HG02852 (cell line): ENCODE results near the gene AKAP5.

ENCODE experiments used
- ATAC-seq: cut with Tn5 transposase; IDR thresholded peaks from one replicate; pipeline ENCODE4 v1.9.1; 2021; ENCODE audit warnings: mild to moderate bottlenecking, moderate library complexity; ENCODE audit not compliant: unreplicated experiment

AKAP5 gene, protein sequence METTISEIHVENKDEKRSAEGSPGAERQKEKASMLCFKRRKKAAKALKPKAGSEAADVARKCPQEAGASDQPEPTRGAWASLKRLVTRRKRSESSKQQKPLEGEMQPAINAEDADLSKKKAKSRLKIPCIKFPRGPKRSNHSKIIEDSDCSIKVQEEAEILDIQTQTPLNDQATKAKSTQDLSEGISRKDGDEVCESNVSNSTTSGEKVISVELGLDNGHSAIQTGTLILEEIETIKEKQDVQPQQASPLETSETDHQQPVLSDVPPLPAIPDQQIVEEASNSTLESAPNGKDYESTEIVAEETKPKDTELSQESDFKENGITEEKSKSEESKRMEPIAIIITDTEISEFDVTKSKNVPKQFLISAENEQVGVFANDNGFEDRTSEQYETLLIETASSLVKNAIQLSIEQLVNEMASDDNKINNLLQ

DNA sequence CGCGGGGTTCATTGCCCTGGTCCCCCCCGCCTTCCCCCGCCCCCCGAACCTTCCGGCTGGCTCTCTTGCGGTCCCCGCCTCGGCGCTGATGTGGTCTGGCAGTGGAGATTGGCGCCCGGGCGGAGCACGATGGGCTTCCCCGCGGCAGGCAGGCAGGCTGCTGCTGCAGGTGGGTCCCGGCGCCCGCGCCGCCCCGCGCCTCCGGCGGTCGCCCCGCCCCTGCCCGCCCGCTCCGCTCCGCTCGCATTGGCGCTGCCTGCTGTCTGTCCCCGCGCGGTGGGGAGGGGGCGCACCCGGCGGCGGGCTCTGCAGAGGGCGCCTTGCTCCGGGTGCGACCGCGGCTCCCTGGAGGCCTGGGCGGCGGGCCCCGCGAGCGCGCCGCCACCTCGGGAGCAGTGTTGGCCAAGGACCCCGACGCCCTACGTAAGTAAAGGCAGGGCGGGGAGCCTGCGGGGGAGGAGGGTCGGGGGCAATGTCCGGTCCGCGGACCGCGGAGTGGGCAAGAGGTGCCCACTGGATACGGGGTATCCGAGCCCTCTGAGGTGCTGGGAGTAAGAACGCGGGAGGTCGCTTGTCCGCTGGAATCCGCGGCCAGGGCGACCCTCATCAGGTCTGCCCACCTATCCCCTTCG is at the start of gene AKAP5:
Gene AKAP5 (plus strand): TSS at position 309 of the 632 bp plus-strand sequence. CDS start 2,896 bp downstream, outside the sequence.
- ATAC-seq, result peak; percentile 72

DNA sequence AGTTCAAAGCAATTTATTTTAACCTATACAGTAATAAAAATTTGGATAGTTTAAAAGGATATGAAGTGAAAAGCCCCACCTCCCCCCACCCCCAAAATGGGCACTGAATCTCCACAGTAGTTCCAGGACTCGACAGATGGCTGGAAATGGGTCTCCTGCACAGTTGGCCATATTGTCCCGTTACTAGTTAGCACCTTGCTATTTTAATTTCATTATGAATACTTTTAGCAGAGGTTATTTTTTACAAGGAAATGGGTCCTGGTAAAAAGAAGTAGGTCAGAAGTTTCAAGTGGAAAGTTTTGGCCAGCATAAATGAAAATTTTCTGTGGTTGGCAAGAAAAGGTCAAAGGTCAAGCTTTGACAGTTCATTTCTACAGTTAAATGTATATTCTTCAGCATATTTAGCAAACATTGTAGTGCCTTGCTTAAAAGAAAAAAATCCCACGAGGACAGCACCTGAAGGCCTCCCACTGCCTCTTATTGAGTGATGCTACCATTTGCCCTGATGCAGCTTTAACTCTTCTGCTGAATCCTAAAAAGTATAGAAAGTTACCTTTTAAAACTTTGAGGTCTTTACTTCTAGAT is 48.9 kb upstream of the AKAP5 start:
- no peak for ATAC-seq

DNA sequence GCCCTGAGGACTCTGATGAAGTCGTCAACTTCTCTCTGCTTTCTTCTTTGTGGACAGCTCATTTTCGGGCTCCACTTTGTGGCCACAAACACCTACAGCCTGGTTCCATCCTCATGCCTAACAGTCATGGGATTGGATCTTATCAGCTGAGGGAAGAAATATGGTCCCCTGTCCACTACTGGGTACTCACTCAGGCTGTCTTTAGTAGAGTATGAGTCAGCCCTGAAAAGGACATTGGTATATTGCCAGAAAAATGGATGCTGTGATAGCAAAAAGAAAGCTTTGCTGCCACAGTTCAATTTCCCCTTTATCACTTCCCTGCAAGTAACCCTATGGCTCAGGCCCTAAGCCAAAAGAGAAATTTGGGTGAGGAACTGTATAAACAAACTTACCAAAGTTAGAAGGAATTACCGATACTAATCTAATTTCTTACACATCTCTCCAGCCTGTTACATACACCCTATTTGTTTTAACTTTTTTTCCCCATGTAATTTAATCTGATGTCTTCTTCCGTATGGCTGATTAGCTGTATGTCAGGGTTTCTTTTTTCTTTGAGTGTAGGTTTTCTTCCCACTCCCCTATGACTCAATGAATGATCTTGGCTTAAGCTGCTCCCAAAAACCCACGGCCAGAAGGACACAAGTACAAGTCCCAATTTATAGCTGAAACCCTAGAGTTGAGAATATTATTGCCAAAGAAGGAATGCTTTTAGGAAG is 48.1 kb upstream of the AKAP5 start:
- ATAC-seq, result no peak

DNA sequence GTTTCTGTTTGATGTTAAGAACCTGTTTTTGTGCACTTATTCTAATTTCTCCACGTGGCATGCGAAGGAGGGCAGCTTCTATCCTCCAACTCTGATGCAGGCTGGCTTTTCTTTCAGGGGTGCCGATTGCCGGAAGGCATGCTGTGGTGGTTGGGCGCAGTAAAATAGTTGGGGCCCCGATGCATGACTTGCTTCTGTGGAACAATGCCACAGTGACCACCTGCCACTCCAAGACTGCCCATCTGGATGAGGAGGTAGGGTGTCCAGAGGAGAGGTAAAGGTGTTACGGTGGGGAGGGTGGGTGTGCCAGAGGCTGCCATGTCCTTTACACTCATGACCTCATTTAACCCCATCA is 47.6 kb upstream of the AKAP5 start:
- no peak for ATAC-seq

GRCh38 chr14:64419003-64419402 is 46.3 kb upstream of the AKAP5 start:
- ATAC-seq, result no peak

DNA sequence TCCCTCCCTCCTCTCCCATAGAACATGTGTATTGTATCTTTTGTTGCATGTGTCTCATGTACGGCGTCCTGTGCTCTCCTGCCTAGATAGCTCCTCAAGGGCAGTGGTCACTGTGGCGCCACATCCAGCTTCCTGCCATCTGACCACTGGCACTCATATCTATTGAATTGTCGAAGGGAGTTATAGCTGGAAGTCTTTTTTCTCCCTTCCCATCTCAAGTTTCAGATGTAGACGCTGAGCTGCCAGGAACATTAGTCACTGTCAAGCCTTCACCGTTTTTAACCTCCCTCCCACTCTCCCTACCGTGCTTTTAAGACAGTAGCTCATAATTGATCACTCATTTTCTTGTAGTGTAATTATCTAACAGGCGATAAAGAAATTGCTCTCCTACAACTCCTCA is 44.1 kb upstream of the AKAP5 start:
- ATAC-seq, result no peak

DNA sequence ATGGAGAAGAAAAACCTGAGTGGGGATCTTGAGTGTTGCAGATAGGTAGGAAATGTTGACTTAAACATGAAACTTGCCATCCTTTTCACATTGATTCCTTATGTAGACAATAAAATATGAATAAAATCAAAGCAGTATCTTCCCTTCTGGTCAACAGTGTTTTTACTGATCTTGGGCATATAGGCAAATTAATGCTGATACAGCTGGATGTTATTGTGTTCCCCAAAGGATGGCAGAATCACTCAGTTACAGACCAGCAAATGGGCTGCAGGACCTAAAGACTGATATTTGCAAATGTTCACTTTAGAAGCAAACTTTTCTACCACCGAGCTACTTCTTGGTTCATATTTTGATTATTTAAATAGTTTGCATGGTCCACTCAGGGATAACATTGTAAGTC is 43.3 kb upstream of the AKAP5 start:
- no peak for ATAC-seq

DNA sequence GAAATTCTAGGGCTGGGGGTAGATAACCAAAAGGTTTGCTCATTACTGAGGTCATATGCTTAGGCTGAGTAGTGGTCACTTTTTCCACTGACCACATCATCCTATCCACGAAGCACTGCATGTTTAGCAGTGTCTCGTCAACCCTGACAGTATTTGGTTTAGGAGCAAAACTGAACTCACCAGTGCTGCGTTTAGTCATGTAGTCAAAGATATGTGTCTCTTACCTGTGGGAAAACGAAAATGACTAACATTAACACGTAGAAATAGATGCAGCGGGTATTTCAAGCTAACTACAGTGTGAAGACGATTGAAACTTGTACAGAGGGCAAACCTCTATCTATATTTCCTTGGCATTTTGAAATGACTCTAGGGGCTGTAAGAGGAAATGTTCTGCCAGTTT is 42.5 kb upstream of the AKAP5 start:
- no peak for ATAC-seq

DNA sequence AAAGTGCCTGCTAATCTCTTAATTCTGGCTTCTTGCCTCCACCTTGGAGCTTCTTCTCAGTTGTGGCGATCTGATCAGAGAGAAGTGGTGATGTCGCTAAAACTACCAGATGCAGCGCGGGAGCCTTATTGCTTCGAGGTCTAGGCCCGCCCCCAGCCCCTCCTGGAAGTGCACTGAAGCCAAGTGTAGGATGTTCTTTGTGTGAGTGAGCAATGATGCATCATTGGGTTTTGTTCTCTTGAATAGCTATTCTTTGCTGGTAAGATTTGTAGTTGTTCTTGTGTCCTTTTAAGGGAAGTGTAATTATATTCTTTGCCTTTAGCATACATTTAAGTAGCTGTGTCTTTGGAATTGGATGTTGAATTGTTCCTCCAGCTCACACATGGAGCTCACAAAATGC is 41.3 kb upstream of the AKAP5 start:
- no peak for ATAC-seq

- no peak for ATAC-seq
Observed at GRCh38 chr14:64434528-64434927, 30.8 kb upstream of the AKAP5 start.

GRCh38 chr14:64438181-64438841 is 27.0 kb upstream of the AKAP5 start:
- no peak for ATAC-seq

- ATAC-seq, result no peak
Observed at GRCh38 chr14:64439141-64439540, 26.2 kb upstream of the AKAP5 start.

- ATAC-seq, result no peak
Observed at GRCh38 chr14:64440494-64440893, 24.8 kb upstream of the AKAP5 start.

- ATAC-seq, result no peak
Observed at GRCh38 chr14:64442300-64442988, 22.9 kb upstream of the AKAP5 start.

- no peak for ATAC-seq
Observed at GRCh38 chr14:64444140-64444539, 21.2 kb upstream of the AKAP5 start.

- peak; percentile 99 for ATAC-seq
Observed at GRCh38 chr14:64444984-64445845, 20.1 kb upstream of the AKAP5 start.

- no peak for ATAC-seq
Observed at GRCh38 chr14:64447876-64448670, 17.2 kb upstream of the AKAP5 start.

DNA sequence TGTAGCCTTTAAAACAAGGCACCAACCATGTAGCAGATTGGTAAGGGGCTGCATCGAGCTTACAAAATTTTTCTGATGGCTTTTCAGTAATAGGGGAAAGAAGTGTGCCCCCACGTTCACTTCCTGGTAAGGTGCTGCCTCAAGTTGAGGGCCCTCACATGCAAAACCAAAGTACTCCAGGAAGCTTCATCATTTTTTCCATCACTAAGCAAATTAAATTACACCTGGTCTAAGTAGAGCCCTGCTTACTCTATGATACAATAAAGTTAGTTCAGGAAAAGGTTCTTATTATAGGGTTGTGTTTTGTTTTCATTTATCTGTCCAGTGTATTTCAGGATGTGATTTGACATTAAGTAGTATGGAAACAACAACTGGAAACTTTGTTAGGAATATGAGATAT is 15.0 kb upstream of the AKAP5 start:
- no peak for ATAC-seq

DNA sequence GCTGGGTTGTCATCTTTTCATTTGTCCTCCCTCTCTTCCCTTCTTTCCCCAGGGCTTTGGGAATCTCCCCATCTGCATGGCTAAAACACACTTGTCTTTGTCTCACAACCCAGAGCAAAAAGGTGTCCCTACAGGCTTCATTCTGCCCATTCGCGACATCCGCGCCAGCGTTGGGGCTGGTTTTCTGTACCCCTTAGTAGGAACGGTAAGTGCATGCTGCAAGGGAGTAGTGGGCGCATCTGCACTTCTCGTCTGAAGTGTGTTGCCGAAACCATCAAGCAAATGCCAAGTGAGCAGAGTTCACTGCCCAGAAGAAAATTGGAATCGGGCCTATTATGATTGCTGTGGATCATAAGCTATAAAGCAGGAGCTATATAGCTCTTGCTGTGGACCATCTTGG is 10.6 kb upstream of the AKAP5 start:
- no peak for ATAC-seq
